ENCODE results near the gene TMEM60.
"Not testable (repeated sequence)": the region's sequence is repeated elsewhere in the genome, so short reads cannot be mapped to it uniquely, and the experiment has no call there.

Gene TMEM60

DNA sequence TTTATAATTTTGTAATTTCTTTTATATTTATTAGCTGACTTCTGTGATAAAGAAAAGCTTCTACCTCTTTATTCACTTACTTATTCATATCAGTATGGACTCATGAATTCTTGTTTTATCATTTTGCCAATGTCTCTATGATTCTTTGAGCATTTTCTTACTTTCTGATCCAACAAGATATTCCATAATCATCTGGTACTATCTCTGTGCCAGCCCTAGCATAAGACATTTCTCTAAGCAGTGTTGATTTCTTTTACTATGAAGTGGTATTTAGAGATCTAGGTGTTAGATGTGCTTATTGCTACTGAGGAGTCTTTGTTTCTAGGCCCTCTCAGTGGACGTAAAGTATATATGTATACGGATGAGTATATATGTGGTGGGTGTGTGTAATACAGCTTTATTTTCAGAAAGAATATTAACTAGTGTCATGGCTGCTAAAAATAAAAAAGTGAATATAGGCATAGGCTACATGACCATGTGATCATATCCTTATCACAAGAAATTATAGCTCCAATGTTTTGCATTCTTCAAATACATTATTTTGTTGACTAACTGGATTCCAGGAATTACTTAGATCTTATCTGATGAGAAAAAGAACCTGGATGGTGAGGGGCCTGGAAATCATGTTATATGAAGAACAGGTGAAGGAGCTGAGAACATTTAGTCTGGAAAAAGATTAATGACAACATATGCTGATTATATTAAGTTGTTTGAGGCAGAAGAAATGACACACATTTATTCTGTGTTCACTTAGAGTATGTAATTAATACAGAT, 13.5 kb upstream of the TMEM60 start:
- no peak for DNase-seq (ENCODE audit: low read depth)

GRCh38 chr7:77808517-77808916, 10.3 kb upstream of the TMEM60 start:
- no peak for DNase-seq (ENCODE audit: low read depth)

DNA sequence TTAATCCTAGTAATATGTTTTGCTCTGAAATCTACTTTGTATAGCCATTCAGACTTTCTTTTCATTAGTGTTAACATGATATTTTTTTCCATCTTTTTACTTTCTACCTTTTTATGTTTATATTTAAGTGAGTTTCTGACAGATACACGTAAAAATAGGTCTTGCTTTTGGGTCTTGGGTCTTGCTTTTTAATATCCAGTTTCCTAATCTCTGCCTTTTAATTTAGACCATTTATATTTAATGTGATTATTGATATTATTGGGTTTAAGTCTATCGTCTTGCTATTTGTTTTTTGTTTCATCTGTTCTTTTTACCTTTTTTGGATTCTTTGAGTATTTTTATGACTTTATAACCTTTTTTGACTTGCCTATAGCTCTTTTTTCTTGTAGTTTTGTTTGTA, 8.2 kb upstream of the TMEM60 start:
- no peak for DNase-seq (ENCODE audit: low read depth)

DNA sequence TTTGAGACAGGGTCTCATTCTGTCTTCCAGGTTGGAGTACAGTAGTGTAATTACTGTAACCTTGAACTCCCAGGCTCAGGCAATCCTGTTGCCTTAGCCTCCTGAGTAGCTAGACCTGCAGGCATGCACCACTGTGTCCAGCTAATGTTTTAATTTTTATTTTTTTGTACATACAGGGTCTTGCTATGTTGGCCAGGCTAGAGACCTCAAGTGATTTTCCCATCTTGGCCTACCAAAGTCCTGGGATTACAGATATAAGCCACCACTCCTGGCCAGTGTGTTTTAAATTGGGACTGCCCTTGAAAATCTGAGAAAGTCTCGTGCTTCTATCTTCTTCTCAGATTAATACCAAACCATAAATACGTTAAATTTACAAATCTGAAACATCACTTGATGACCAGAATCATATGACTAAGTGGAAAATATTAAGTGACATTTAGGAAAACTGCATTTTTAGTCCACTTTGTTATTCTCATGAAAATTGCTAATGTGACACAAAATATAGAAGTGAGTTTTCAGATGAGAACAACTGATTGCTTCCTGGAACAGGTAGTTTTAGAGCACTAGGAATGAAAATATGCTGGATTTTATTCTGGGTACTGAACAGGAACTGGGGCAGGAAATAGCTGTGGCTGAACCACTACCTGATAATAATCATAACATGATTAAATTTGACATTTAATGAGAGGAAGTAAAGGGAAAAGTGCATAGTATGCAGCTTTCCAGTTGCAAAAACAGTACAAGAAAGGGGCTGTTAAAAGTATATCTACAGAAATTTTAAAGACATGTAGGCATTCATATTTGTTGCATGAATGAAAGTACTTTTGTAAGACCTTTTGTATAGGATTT, 4.5 kb upstream of the TMEM60 start:
- DNase-seq (ENCODE audit: low read depth), result no peak

- DNase-seq (ENCODE audit: low read depth), result no peak
These were observed 2.5 kb upstream of the TMEM60 start for GRCh38 chr7:77800730-77801129.

- DNase-seq (ENCODE audit: low read depth), result no peak
These were observed 1.9 kb upstream of the TMEM60 start for GRCh38 chr7:77800158-77800557.

DNA sequence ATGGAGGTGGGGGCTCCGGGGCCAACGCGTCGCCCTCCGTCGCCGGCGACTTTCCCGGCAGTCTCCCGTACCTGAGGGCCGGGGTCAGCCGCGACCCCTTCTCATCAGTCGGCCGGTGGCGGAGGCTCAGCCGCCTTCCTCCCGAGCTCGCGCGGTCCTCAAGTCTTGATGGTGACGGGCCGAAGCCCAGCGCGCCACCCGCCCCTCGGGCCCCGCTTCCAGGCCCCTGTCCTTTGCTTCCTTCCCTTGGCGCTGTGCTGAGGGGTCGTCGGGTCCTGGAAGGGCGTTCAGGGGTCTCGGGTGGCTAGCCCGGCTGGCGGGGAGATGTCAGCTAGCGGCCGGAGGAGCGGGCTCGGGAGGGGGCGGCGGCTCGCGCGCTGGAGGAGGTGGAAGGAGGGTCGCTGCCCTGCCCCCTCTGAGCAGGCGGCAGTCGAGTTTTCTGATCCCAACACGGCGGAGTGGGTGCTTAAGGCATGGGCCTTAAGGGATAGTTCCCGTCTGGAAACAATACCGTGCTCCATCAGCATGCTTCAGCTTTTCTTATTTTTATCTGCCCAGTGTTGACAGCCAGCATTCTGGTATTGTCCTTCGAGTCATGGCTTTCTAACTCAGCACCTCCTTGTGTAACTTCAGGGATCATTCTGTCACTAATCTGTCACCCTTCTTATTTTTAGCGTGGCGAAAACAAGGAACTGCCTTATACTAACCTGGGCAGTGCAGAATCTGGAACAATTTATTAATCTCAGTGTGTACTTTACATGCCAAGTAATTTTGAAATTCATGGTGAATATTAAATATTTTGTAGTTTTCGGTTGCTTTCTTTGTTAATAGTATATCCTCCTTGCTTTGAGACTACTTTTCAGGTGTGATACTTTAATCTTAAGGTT, 1.1 kb upstream of the TMEM60 start:
- DNase-seq (ENCODE audit: low read depth), result no peak

DNA sequence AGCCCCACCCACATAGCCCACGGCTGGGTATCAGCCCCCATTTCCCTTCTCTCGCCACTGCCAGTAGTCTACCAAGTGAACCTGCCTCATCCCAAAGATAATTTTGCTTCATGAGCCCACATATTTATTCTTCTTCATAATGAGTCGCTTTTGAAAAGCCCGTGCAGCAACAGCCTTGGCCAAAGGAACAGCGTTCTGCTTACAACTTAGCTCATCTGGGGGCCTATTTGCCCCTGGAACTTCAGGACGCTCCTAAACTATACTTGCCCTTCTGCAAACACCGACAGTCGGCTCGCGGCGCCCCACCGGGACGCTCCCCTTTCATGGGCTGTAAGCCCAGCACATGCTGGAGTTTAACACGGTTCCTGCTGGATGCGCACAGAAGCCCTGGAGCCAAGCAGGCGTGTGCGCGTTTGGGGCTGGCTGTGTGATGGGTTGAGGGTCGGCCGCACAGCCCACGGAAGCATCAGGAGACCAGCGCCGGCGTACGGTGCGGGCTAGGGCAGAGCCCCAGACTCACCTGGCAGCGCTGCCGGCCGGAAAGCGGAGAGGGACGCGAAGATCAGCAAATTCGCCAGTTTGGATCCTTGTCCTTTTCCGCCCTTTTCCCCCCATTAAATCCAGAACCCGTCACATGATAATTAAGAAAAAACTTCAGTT, 370 bp downstream of the TMEM60 start:
- DNase-seq (ENCODE audit: low read depth), result no peak

- no peak for DNase-seq (ENCODE audit: low read depth)
These were observed 1.3 kb downstream of the TMEM60 start for GRCh38 chr7:77796960-77797359.

DNA sequence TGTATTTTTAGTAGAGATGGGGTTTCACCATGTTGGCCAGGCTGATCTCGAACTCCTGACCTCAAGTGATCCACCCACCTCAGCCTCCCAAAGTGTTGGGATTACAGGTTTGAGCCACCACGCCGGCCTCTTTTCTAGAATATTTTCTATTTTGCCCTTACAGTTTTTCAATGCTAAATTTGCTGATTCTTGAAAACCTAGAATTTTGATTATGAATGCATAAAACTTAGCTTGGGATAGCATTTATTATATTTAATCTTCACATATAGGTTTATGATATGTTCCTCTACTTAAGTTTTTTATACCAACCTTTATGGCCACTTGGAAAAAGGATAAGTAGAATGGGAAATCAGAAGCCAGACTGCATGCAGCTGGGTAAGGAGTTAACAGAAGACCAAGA, 2.1 kb downstream of the TMEM60 start:
- DNase-seq (ENCODE audit: low read depth), result no peak

- no peak for DNase-seq (ENCODE audit: low read depth)
These were observed 4.2 kb downstream of the TMEM60 start for GRCh38 chr7:77794000-77794399.

- DNase-seq (ENCODE audit: low read depth), result no peak
These were observed 6.3 kb downstream of the TMEM60 start for GRCh38 chr7:77791956-77792355.

DNA sequence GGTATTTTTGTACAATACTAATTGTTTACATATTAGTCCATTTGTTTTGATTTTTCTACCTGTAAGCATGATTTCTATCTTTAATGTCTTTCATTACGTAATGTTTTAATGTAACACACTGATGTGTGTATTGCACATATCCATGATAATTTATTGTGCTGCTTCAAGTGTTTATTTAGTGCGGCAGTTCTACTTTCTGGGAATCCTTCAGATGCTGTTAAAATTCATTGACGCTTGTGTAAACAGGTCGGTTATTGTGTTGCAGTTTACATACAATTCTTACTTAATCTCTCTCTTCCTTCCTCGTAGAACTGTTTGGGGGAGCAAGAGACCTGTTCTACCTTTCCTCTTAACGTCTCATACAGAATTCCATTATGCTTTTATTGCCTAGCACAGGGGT, 6.9 kb downstream of the TMEM60 start:
- no peak for DNase-seq (ENCODE audit: low read depth)

DNA sequence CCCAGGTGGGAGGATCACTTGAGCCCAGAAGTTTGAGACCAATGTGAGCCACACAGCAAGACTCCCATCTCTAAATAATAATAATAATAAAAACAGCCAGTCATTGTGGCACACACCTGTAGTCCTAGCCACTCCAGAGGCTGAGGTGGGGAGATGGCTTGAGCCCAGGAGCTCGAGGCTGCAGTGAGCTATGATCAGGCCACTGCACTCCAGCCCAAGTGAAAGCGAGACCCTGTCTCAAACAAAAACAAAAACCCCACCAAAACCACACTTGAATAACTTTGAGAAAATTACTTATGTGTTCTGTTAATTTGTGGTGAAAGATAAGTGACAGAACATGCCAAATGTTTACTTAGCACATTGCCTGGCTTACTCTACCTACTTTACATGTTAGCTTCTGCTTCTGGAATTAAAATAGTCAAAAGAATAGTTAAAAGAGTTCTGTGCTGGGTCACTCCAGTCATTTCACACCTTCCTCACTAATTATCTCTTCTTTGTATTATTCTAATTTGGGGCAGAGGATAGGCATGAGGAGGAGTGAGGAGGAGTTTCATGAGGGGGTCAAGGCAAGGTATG, 9.8 kb downstream of the TMEM60 start:
- DNase-seq (ENCODE audit: low read depth), result no peak

GRCh38 chr7:77786741-77787140, 11.5 kb downstream of the TMEM60 start:
- DNase-seq (ENCODE audit: low read depth), result no peak

- no peak for DNase-seq (ENCODE audit: low read depth)
These were observed 12.2 kb downstream of the TMEM60 start for GRCh38 chr7:77786018-77786417.

- not testable (repeated sequence) for DNase-seq (ENCODE audit: low read depth)
These were observed 13.8 kb downstream of the TMEM60 start for GRCh38 chr7:77784426-77784825.

DNA sequence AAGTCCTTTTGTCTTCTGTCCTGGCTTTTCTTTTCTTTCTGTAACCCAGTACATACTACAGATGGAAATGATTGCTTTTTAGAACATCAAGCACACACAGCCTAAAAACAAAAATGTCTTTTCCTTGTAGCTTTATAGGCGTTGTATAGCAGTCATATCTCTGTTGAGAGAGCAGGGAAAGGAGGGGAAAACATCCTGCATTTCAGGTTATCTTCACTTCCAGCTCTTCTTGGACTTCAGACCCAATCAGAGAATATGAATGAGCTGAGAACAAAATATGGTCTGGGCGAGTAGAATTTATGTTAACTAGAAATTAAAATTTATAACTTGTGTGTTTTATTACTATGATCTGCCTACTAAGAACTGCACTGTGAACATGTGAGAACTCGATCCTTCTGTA, 14.7 kb downstream of the TMEM60 start:
- no peak for DNase-seq (ENCODE audit: low read depth)

DNA sequence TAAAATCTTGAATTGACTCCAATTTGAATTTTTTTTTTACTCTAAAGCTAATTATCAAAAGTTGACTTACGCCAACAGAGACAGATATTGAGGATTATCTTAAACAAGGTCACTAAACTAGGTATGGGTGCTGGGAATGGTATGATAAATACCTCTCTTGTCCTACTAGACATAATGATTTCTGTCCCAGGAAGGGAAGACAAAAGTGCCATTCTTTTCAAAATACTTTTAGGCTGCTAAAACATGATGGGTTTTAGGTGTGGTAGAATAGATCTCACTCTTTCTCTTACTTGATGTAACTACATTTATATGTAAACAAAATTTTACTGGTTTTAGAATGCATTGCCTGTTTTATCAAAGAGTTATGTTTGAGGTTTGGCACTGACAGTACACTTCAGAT, 15.1 kb downstream of the TMEM60 start:
- no peak for DNase-seq (ENCODE audit: low read depth)

DNA sequence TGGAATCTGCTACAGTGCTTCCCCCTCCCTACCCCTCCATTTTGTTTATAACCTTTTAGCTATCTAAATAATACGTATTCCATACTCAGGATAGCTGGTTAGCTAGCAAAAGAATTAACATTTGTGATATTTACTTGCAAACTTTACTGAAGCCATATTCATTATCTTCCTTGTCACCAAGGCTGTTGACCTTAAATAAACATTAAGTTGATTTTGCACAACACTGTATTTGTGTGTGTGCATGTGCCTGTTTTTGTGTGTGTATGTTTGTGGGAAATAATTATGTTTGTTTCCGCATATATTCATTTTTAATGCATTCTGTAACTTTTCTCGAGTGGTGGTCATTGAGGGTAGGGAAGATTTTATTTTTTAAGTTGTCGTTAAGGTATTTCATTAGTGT, 15.9 kb downstream of the TMEM60 start:
- DNase-seq (ENCODE audit: low read depth), result no peak

DNA sequence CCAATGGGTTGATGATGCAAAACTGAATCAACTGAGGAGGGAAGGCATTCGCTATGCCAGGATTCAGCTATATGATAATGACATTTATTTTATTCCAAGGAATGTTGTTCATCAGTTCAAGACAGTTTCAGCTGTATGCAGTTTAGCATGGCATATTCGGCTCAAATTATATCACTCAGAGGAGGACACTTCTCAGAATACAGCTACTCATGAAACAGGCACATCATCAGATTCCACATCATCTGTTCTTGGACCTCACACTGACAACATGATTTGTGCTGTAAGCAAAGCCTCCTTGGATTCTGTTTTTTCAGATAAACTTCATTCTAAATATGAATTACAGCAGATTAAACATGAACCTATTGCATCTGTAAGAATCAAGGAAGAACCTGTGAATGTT, 19.7 kb downstream of the TMEM60 start:
- no peak for DNase-seq (ENCODE audit: low read depth)

DNA sequence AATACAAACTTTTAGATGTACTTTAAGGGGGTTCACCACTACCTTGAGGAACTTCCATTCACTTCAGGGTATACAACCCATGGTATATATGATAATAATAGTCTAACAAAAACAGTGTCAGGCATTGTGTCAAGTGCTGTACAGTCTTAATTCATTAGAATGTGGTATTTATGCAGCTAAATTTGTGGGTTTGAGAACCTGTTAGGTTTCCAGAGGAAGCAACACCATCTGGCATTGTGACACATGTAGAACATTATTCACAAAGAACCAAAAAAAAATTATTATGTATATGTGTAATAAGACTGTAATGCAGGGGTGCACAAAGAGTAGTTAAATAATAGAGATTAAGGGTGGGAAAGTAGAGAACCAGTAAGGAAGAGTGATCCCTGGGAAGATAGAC, 26.3 kb downstream of the TMEM60 start:
- no peak for DNase-seq (ENCODE audit: low read depth)

All from GM04504 (cell line).